ENCODE results near the gene GALNT17.

The GALNT17 gene

DNA sequence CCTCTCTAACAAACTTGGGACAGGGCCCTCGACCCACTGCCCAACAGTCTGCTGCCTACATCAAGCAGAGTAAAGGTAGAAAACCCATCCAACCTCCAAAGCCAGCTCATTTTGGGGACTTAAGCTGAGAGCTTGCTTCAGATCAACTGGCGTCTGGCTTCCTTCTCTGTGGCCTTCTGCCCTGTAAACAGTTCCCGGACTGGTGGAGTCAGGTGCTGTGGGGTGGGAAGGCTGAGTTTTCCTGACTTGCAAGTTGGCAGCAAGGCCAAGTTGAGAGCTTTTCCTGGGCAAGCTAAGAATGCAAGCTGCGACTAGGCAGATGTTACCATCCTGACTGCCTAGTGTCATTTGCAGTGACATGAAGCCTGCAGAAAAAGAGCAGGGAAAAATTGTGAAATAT, 3.7 kb downstream of the GALNT17 start:
- no peak for DNase-seq (ENCODE audit: low spot score)
- TF ChIP-seq, protein P1, sequence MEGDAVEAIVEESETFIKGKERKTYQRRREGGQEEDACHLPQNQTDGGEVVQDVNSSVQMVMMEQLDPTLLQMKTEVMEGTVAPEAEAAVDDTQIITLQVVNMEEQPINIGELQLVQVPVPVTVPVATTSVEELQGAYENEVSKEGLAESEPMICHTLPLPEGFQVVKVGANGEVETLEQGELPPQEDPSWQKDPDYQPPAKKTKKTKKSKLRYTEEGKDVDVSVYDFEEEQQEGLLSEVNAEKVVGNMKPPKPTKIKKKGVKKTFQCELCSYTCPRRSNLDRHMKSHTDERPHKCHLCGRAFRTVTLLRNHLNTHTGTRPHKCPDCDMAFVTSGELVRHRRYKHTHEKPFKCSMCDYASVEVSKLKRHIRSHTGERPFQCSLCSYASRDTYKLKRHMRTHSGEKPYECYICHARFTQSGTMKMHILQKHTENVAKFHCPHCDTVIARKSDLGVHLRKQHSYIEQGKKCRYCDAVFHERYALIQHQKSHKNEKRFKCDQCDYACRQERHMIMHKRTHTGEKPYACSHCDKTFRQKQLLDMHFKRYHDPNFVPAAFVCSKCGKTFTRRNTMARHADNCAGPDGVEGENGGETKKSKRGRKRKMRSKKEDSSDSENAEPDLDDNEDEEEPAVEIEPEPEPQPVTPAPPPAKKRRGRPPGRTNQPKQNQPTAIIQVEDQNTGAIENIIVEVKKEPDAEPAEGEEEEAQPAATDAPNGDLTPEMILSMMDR (IDR thresholded peaks at IDR 0.05; ENCODE audit: borderline replicate concordance, control extremely low read depth, extremely low read depth, insufficient read depth, missing control alignments): no peak
- in situ Hi-C loops (cut with MboI; ENCODE audit: low sequenced_read_pairs, unreplicated experiment): no loop called here

DNA sequence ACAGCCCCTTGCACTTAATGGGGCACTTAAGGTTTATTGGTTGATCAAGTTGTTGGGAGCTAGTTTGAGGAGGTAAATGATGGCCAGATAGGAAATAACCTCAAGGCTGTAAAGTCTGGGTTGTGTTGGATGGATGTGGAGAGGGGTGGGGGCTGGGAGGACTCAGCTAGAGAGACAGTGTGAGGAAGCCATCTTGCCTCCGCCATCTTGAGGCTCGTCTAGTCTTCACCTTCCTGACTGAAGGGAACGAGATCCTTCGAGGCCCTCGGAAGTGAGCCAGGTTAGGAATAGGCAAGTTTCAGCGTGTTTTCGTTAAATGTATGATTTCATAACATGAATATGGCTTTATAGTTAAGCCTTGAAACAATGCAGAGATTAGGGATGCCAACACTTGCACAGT, 5.5 kb downstream of the GALNT17 start:
- in situ Hi-C loops (cut with MboI; ENCODE audit: low sequenced_read_pairs, unreplicated experiment): no loop called here
- TF ChIP-seq, protein P1 (IDR thresholded peaks at IDR 0.05; ENCODE audit: borderline replicate concordance, control extremely low read depth, extremely low read depth, insufficient read depth, missing control alignments): no peak
- no peak for DNase-seq (ENCODE audit: low spot score)

GRCh38 chr7:71140264-71140663, 8.3 kb downstream of the GALNT17 start:
- in situ Hi-C loops (cut with MboI; ENCODE audit: low sequenced_read_pairs, unreplicated experiment): no loop called here
- TF ChIP-seq, protein P1 (IDR thresholded peaks at IDR 0.05; ENCODE audit: borderline replicate concordance, control extremely low read depth, extremely low read depth, insufficient read depth, missing control alignments): no peak
- DNase-seq (ENCODE audit: low spot score): no peak

- DNase-seq (ENCODE audit: low spot score): no peak
- TF ChIP-seq, protein P1 (IDR thresholded peaks at IDR 0.05; ENCODE audit: borderline replicate concordance, control extremely low read depth, extremely low read depth, insufficient read depth, missing control alignments): no peak
- in situ Hi-C loops (cut with MboI; ENCODE audit: low sequenced_read_pairs, unreplicated experiment): no loop called here
These were observed 13.0 kb downstream of the GALNT17 start for GRCh38 chr7:71144963-71145362.

GRCh38 chr7:71145906-71146901, 14.3 kb downstream of the GALNT17 start:
- no peak for DNase-seq (ENCODE audit: low spot score)
- TF ChIP-seq, protein P1 (IDR thresholded peaks at IDR 0.05; ENCODE audit: borderline replicate concordance, control extremely low read depth, extremely low read depth, insufficient read depth, missing control alignments): no peak
- in situ Hi-C loops (cut with MboI; ENCODE audit: low sequenced_read_pairs, unreplicated experiment): no loop called here

DNA sequence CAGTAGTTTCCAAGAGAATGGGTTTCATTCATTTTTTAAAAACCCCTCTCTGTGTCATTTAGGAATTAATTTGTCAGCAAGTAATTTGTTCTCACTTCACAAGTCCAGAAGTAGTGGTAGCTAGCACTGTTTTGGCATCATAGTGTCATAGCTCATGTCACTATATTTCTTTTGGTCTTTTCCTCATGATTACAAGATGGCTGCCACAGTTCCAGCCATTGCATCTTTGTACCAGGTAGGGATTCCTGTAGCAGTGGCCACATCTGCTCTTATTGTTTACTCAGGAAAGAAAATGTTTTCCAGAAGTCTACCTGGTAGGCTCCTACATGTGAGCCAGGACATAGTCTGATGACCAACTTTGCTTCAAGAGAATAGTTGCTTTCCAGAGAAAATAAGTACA, 16.2 kb downstream of the GALNT17 start:
- DNase-seq (ENCODE audit: low spot score): no peak
- TF ChIP-seq, protein P1 (IDR thresholded peaks at IDR 0.05; ENCODE audit: borderline replicate concordance, control extremely low read depth, extremely low read depth, insufficient read depth, missing control alignments): no peak
- in situ Hi-C loops (cut with MboI; ENCODE audit: low sequenced_read_pairs, unreplicated experiment): no loop called here
